A204.1 (cell line): ENCODE results near the gene MICOS13.
"Not testable (repeated sequence)": the region's sequence is repeated elsewhere in the genome, so short reads cannot be mapped to it uniquely, and the experiment has no call there.

Experiments used
- FAIRE-seq: peaks from 2 replicates; lab custom pipeline; 2012; peaks lifted over from hg19 to GRCh38; lab: Jason Lieb, UNC

Gene MICOS13

GRCh38 chr19:5680437-5681368 lies at the start of gene MICOS13, which contains the start of gene HSD11B1L:
Gene MICOS13 (minus strand): TSS chr19:5680516. CDS start chr19:5680486, 30 bp downstream.
Gene HSD11B1L (plus strand): TSS chr19:5681027. CDS start chr19:5684833, 3,806 bp downstream.
- peak; percentile 99 for FAIRE-seq

- FAIRE-seq = no peak
Observed at GRCh38 chr19:5727453-5728050, 47.2 kb upstream of the MICOS13 start.

- peak; percentile 97 for FAIRE-seq
Observed at GRCh38 chr19:5719961-5720790, 39.9 kb upstream of the MICOS13 start, which contains the start of the genes CATSPERD and LONP1. Gene CATSPERD (plus strand): TSS chr19:5720637. CDS start chr19:5720738, 101 bp downstream. Gene LONP1 (minus strand): TSS chr19:5720146. CDS start chr19:5720132, 14 bp downstream.

GRCh38 chr19:5719274-5719960 lies 39.1 kb upstream of the MICOS13 start:
- FAIRE-seq = no peak

- no peak for FAIRE-seq
Observed at GRCh38 chr19:5718579-5719273, 38.4 kb upstream of the MICOS13 start.

GRCh38 chr19:5718037-5718578 lies 37.8 kb upstream of the MICOS13 start:
- FAIRE-seq = no peak

GRCh38 chr19:5717215-5717935 lies 37.1 kb upstream of the MICOS13 start:
- FAIRE-seq = no peak

- no peak for FAIRE-seq
Observed at GRCh38 chr19:5714816-5715215, 34.5 kb upstream of the MICOS13 start.

- FAIRE-seq = no peak
Observed at GRCh38 chr19:5713228-5713627, 32.9 kb upstream of the MICOS13 start.

GRCh38 chr19:5711713-5712161 lies 31.4 kb upstream of the MICOS13 start:
- FAIRE-seq = no peak

- FAIRE-seq = no peak
Observed at GRCh38 chr19:5711025-5711424, 30.7 kb upstream of the MICOS13 start.

GRCh38 chr19:5707576-5708575 lies 27.6 kb upstream of the MICOS13 start:
- no peak for FAIRE-seq

- FAIRE-seq = no peak
Observed at GRCh38 chr19:5706876-5707573, 26.7 kb upstream of the MICOS13 start.

GRCh38 chr19:5705552-5705951 lies 25.2 kb upstream of the MICOS13 start:
- no peak for FAIRE-seq

GRCh38 chr19:5703819-5704818 lies 23.8 kb upstream of the MICOS13 start:
- FAIRE-seq = no peak

GRCh38 chr19:5702053-5702410 lies 21.7 kb upstream of the MICOS13 start:
- not testable (repeated sequence) for FAIRE-seq
